ENCODE data around the gene INCA1. TPM values are rescaled to one million over a fixed set of nuclear protein-coding genes. Genes with fewer than 3 reads are reported as not detected.

INCA1 gene
- total and polyA plus RNA-seq, 2 of the 13 experiments (the other 11 are each of a cell fraction or from before 2014, with no cell fraction given), result 0.93 to 2.6 TPM

DNA sequence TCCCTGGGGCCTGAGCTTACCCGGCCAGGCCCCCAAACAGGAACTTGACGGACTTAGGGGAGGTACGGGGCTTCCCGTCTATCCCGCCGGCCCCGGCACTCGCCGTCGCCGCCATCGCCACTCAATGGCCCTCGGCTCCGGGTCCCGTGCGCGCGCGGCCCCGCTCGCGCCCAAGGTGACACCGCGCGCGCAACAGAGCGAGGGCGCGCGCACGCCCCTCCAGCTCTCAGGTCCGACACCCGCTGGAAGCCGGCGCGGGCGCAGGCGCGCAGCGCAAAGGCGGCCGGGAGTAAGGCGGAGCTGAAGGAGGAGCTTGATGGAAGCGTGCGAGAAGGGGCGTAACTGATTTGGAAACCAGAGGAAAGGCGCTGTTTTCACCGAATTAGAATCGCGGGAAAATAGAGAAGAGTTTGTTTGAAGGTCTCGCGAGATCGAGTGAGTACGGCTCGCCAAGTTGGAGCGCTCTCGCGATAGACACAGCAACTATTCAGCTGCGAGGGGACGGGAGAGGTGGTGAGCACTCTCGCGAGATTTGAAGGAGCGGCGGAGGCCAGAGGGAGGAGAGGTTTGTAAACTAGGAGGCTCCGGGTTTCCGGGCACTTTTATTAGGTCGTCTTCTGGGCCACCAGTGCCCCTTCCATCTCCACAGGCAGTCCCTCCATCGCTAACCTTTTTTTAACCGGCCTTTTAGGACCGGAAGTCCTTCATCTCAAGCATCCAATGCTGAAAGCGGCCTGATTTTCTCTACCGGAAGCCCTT lies 57.3 kb downstream of the INCA1 start, which contains the start of the genes RNF167 and SLC25A11 (continued):
- TF ChIP-seq ZNF746 (CRISPR knock-in tag; IDR thresholded peaks at IDR 0.05), result no peak
- TF ChIP-seq ZNF781 (CRISPR knock-in tag; IDR thresholded peaks at IDR 0.05; ENCODE audit: borderline replicate concordance, not compliant biosample characterization), result no peak
- no peak for TF ChIP-seq AGO1 (IDR thresholded peaks at IDR 0.05; ENCODE audit: low read depth, low read length, poor library complexity, severe bottlenecking)
- TF ChIP-seq ZNF629 (CRISPR knock-in tag; conservative IDR thresholded peaks at IDR 0.05), result no peak
- TF ChIP-seq, protein P1, sequence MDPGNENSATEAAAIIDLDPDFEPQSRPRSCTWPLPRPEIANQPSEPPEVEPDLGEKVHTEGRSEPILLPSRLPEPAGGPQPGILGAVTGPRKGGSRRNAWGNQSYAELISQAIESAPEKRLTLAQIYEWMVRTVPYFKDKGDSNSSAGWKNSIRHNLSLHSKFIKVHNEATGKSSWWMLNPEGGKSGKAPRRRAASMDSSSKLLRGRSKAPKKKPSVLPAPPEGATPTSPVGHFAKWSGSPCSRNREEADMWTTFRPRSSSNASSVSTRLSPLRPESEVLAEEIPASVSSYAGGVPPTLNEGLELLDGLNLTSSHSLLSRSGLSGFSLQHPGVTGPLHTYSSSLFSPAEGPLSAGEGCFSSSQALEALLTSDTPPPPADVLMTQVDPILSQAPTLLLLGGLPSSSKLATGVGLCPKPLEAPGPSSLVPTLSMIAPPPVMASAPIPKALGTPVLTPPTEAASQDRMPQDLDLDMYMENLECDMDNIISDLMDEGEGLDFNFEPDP (CRISPR knock-in tag; conservative IDR thresholded peaks at IDR 0.05), result no peak
- no peak for TF ChIP-seq CENPX (CRISPR knock-in tag; IDR thresholded peaks at IDR 0.05)
- TF ChIP-seq, protein P2, sequence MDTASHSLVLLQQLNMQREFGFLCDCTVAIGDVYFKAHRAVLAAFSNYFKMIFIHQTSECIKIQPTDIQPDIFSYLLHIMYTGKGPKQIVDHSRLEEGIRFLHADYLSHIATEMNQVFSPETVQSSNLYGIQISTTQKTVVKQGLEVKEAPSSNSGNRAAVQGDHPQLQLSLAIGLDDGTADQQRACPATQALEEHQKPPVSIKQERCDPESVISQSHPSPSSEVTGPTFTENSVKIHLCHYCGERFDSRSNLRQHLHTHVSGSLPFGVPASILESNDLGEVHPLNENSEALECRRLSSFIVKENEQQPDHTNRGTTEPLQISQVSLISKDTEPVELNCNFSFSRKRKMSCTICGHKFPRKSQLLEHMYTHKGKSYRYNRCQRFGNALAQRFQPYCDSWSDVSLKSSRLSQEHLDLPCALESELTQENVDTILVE (CRISPR knock-in tag; IDR thresholded peaks at IDR 0.05), result 0 out of 2 replicates have a peak, but pooled peaks have one; percentile 21
- TF ChIP-seq ZNF563 (CRISPR knock-in tag; IDR thresholded peaks at IDR 0.05), result no peak
- peak; percentile 72 for TF ChIP-seq ZFY (CRISPR knock-in tag; IDR thresholded peaks at IDR 0.05)
- TF ChIP-seq, protein P3, sequence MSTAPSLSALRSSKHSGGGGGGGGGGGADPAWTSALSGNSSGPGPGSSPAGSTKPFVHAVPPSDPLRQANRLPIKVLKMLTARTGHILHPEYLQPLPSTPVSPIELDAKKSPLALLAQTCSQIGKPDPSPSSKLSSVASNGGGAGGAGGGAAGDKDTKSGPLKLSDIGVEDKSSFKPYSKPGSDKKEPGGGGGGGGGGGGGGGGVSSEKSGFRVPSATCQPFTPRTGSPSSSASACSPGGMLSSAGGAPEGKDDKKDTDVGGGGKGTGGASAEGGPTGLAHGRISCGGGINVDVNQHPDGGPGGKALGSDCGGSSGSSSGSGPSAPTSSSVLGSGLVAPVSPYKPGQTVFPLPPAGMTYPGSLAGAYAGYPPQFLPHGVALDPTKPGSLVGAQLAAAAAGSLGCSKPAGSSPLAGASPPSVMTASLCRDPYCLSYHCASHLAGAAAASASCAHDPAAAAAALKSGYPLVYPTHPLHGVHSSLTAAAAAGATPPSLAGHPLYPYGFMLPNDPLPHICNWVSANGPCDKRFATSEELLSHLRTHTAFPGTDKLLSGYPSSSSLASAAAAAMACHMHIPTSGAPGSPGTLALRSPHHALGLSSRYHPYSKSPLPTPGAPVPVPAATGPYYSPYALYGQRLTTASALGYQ (CRISPR knock-in tag; IDR thresholded peaks at IDR 0.05), result no peak
- peak; percentile 96 for TF ChIP-seq ZBTB42 (CRISPR knock-in tag; IDR thresholded peaks at IDR 0.05)
- TF ChIP-seq, protein P4, sequence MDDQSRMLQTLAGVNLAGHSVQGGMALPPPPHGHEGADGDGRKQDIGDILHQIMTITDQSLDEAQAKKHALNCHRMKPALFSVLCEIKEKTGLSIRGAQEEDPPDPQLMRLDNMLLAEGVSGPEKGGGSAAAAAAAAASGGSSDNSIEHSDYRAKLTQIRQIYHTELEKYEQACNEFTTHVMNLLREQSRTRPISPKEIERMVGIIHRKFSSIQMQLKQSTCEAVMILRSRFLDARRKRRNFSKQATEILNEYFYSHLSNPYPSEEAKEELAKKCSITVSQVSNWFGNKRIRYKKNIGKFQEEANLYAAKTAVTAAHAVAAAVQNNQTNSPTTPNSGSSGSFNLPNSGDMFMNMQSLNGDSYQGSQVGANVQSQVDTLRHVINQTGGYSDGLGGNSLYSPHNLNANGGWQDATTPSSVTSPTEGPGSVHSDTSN (CRISPR knock-in tag; IDR thresholded peaks at IDR 0.05; ENCODE audit: borderline replicate concordance), result no peak
- TF ChIP-seq, protein P5, sequence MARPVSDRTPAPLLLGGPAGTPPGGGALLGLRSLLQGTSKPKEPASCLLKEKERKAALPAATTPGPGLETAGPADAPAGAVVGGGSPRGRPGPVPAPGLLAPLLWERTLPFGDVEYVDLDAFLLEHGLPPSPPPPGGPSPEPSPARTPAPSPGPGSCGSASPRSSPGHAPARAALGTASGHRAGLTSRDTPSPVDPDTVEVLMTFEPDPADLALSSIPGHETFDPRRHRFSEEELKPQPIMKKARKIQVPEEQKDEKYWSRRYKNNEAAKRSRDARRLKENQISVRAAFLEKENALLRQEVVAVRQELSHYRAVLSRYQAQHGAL (CRISPR knock-in tag; IDR thresholded peaks at IDR 0.05; ENCODE audit: not compliant biosample characterization), result no peak
- TF ChIP-seq PITX1 (CRISPR knock-in tag; IDR thresholded peaks at IDR 0.05), result 0 out of 2 replicates have a peak, but pooled peaks have one; percentile 14
- TF ChIP-seq NPAS2 (CRISPR knock-in tag; IDR thresholded peaks at IDR 0.05; ENCODE audit: borderline replicate concordance), result no peak
- TF ChIP-seq ZNF44 (CRISPR knock-in tag; IDR thresholded peaks at IDR 0.05), result 0 out of 2 replicates have a peak, but pooled peaks have one; percentile 23
- TF ChIP-seq HNRNPL (IDR thresholded peaks at IDR 0.05; ENCODE audit: low read depth, low read length), result no peak
- peak; percentile 87 for TF ChIP-seq BHLHE40 (IDR thresholded peaks at IDR 0.05; ENCODE audit: low read length)
- TF ChIP-seq ZNF749 (CRISPR knock-in tag; IDR thresholded peaks at IDR 0.05; ENCODE audit: borderline replicate concordance), result no peak; the same call in 1 of the 2 replicates
- TF ChIP-seq EED (CRISPR knock-in tag; IDR thresholded peaks at IDR 0.05), result no peak
- no peak for TF ChIP-seq RELA (CRISPR knock-in tag; IDR thresholded peaks at IDR 0.05)
- TF ChIP-seq FOXO1 (CRISPR knock-in tag; IDR thresholded peaks at IDR 0.05), result no peak
- TF ChIP-seq ZNF256 (CRISPR knock-in tag; conservative IDR thresholded peaks at IDR 0.05), result no peak
- no peak for TF ChIP-seq HOXA7 (CRISPR knock-in tag; IDR thresholded peaks at IDR 0.05)

Measured in HepG2 (cell line).